ENCODE measurements around the gene LCAT. TPM values are rescaled to one million over a fixed set of nuclear protein-coding genes. Genes with fewer than 3 reads are reported as not detected.
"Not testable (repeated sequence)": the region's sequence is repeated elsewhere in the genome, so short reads cannot be mapped to it uniquely, and the experiment has no call there.

LCAT gene
- total RNA-seq, 1 experiment from 2014 or later = 8.1 TPM

DNA sequence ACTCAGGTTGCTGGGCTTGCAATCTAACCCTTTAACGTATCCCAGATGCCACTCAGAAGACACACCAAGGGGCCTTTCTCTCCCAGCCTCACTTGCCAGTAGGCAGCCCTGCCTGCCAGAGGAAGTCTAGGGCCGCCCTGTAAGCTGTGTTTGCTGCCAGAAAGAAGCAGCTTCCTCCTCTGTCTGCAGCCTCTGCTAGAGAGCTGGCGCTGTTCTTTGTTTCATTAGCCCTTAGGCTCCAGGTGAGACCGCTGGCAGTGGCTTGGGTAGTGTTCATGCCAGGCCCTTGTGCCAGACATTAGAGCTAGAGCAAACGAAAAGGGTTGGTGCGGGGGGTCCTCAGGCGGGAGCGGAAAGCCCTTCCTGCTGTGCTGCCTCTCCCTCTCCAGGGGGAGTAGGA lies 21.2 kb downstream of the LCAT start:
- in situ Hi-C loops (cut with HindIII; ENCODE audit: low sequenced_read_pairs) = loop anchor here (5.0 kb wide), 1 partner anchor 100 kb away; no protein-coding TSS in a partner anchor
- no peak for DNase-seq (ENCODE audit: low spot score)

DNA sequence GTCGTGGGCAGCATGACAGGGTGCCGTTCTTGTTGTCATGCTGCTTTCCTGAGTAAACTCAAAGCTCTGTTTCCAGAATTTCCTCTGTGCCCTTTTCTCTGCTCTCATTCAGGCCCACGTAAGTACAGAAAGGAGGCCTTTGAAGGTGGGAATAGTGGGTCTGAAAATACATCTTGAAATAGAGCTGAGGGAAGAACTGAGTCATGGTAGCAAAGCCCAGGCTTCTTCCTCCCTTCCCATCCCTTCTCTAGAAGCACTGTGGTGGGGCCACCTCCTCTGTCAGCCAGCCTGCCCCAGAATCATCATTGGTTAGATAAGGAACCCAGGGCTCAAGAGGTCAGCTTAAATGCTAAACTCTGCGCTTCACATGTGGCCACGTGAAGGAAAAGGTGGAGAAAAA lies 21.7 kb downstream of the LCAT start:
- in situ Hi-C loops (cut with HindIII; ENCODE audit: low sequenced_read_pairs) = loop anchor here (5.0 kb wide), 1 partner anchor 100 kb away; no protein-coding TSS in a partner anchor
- no peak for DNase-seq (ENCODE audit: low spot score)

DNA sequence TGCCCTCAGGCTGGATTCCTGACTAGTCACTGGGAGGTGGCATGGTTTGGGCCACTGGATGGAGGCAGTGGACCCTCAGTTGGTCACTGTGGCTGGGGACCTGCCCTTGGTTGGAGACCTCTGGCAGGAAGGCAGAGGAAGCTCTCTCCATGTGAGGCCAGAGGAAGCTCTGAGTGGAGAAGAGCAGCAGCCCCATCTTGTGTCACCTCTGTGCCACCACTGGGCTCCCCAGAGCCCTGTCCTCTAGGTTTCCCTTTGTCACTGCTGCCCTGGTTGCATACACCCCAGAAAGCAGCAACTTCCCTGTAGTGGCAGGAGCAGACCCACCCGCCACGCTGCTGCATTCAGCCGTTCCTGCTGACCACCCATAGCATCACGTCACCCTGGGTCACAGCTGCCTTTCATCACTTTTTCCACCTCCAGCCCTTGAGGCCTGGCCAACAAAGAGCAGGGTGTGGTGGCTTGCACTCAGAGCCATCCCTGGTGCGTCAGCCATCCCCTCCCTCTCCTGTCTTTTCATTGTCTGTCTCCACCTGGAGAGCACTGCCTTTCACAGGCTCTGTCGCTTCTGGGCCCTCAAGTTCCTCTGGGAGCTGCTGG lies 24.2 kb downstream of the LCAT start:
- no peak for DNase-seq (ENCODE audit: low spot score)
- in situ Hi-C loops (cut with HindIII; ENCODE audit: low sequenced_read_pairs) = loop anchor here (5.0 kb wide), 1 partner anchor 97 kb away; no protein-coding TSS in a partner anchor

DNA sequence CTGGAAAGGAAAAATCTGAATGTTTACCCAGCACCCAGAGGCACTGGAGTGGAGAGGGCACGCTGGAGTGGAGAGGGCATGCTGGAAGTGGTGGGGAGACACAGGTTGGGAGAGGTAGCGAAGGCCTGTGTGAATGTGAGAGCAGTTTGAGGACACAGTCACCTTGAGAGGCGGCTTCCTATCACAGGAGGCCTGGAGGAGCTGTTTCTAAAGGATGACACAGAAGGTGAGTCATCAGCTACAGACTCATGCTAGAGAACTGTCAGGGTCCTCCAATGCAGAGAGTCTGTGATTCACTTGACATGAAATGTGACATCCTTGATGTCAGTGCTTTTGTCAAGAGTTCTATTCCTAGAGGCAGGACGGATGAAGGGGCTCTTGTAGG lies 26.1 kb downstream of the LCAT start:
- in situ Hi-C loops (cut with HindIII; ENCODE audit: low sequenced_read_pairs) = no loop called here
- DNase-seq (ENCODE audit: low spot score) = no peak

DNA sequence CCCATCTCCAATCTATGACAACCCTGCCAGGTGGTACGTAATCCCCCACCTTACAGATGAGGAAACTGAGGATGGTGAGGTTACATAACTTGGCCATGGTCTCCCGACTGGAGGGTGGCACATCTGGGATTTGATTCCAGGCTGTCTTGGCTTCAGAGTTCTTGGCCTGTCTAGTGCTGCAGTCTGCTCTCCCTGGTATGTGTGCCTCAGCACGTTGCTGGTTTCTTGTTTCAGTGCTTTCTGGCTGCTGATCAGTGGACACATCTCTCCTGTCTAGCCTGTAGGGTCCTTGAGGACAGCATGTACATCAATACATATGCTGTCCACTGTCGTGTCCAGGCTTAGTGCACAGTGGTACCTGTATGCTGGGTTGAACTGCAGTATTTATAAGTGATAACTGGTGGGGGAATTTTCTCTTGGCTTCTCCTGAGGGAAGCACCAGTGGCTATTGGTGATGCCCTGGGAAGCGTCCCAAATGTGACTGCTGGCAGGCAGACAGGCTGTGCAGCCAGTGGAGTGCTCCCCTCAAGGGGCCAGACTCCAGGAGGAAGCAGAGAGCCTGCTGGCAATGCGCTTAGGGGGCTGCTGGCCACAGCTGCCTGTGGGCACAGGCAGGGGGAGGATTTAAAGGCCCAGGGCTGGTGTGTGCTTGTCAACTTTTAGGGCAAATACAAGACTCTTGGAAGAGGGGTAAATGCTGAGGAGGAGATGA lies 26.6 kb downstream of the LCAT start:
- DNase-seq (ENCODE audit: low spot score) = peak; percentile 45
- in situ Hi-C loops (cut with HindIII; ENCODE audit: low sequenced_read_pairs) = no loop called here

DNA sequence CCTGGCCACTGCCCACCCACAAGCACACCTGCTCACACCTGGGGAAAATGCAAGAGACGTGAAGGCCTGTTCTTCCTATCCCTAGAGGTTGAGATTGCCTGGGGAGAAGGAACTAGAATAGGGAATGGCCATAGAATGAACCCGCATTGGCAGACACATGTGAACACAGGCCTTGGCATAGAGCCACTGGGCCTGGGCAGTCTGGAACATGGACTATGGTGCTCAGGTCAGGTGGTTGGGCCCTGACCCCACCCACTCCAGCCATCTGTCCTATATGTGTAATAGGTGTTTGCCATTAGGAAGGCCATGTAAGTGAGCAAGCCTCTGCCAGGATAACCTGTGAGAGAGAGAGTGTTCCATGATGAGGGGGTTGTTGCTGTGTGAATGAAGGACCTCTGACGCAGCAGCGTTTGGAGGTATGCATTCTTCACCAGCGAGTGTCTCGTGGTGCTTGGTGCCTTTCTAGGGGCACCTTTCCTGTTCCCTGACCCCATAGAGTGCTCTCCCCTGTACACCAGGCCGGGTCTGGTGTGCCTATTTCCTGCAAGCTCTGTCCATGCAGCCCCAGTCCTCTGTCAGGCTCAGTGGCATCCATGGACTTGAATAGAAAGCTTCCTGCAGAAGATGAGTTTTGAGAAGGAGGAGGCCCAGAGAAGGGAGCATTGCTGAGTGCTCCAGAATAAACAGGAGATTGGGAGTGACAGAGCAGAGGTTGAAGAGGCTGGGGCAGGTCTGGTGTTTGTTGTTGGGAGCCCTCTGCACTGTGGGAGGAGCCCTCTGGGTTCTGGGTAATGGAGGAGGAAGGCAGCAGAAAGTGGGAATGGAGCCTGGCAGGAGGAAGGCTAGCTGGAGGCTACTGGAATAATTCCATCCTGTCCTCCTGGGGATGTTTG lies 27.8 kb downstream of the LCAT start:
- peak; percentile 55 for DNase-seq (ENCODE audit: low spot score)
- in situ Hi-C loops (cut with HindIII; ENCODE audit: low sequenced_read_pairs) = no loop called here

DNA sequence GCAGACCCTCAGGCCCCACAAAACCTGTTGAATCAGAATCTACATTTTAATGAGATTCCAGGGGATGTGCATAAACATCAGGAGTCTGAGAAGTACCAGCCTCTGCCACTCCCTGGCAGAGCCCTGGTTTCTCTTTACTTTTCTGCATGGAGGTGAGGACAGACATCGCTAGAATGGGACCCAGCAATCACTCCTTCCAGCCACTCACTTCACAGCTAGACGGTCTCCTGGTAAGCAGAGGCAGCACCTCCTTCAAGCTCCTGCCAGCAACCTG lies 28.5 kb downstream of the LCAT start:
- in situ Hi-C loops (cut with HindIII; ENCODE audit: low sequenced_read_pairs); DNase-seq (ENCODE audit: low spot score): not testable (repeated sequence)

DNA sequence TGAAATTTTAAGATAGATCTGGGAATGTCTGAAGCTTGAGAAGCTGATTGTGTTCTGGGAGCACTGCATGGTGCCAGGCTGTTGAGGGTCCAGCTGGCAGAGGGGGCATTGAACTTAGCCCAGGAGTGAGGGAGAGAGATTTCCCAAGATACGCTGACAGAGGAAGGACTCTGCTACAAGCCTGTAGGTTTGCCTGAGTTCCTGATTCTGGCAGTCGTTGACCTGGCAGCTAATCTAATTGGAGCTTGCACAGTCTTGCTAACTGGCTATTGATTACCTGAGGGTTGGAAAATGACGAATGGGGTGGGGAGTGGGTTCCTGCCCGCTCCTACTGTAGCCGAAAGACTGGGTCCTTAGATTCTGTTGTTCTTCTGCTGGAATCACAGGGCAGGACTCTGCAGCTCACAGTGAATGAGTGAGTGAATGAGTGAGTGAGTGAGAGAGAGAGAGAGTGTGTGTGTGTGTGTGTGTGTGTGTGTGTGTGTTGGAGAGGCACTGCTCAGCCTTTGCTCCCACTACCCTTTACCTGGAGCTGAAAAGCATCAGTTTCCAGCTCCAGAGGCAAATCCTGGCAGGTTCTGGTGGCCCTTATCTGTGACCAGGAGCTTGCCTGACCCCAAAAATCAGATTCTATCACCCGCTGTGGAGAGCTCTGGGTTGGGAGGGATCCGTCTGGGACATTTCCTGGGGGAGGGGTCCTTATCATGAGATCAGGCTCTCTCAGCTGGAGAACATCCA lies 29.0 kb downstream of the LCAT start:
- in situ Hi-C loops (cut with HindIII; ENCODE audit: low sequenced_read_pairs) = no loop called here
- DNase-seq (ENCODE audit: low spot score) = no peak

DNA sequence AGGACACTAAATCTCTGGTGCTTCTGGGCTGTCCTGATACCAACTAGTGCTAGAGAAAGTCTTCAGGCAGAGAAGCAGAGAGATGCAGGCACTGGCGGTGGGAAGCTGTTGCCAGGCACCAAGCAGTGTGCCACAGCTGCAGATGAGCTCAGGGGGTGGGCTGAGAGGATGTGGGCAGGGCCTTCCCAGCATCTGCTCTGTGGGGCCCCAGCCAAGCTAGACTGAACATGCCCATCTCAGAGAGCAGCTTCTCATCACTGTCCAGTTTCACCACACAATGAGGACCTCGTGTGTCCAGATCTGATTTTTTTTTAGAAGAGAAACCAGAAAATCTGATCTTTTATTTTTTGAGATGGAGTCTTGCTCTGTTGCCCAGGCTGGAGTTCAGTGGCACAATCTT lies 33.8 kb downstream of the LCAT start:
- no peak for DNase-seq (ENCODE audit: low spot score)
- in situ Hi-C loops (cut with HindIII; ENCODE audit: low sequenced_read_pairs) = no loop called here

DNA sequence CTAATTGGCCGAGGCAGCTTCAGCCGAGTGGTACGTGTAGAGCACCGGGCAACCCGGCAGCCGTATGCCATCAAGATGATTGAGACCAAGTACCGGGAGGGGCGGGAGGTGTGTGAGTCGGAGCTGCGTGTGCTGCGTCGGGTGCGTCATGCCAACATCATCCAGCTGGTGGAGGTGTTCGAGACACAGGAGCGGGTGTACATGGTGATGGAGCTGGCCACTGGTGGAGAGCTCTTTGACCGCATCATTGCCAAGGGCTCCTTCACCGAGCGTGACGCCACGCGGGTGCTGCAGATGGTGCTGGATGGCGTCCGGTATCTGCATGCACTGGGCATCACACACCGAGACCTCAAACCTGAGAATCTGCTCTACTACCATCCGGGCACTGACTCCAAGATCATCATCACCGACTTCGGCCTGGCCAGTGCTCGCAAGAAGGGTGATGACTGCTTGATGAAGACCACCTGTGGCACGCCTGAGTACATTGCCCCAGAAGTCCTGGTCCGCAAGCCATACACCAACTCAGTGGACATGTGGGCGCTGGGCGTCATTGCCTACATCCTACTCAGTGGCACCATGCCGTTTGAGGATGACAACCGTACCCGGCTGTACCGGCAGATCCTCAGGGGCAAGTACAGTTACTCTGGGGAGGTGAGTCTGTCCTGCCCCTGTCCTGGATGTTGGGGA lies 34.7 kb downstream of the LCAT start:
- DNase-seq (ENCODE audit: low spot score) = no peak
- in situ Hi-C loops (cut with HindIII; ENCODE audit: low sequenced_read_pairs) = no loop called here

DNA sequence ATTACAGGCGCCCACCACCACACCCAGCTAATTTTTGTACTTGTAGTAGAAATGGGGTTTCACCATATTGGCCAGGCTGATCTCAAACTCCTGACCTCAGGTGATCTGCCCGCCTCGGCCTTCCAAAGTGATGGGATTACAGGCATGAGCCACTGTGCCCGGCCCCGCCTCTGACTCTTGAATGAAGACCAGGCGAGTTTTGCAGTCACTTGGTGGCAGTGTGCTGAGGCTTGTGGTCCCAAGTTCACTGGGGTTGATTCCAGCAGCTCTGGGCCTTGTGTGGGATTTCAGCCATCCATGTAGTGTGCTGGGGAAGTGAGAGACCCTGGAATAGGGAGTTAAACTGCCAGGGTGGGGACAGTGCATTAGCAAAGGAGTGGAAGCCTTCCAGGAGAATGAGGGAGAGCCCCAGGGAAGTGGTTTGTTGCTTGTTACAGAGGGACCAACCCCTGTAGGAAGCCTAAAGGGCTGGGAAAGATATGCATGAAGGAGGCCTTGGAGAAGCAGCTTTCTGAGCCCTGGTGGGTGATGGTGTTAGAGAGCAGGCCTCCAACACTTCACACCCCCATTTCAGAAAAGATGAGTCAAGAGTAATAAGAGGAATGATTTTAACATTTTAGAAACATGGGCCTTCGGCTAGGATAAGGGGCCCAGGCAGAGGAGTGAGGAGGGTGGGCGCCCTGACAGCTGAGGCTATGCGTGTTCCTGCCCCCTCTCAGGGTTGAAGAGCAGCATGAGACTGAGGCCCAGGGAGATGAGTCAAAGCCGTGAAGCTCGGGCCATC lies 36.3 kb downstream of the LCAT start:
- in situ Hi-C loops (cut with HindIII; ENCODE audit: low sequenced_read_pairs) = no loop called here
- DNase-seq (ENCODE audit: low spot score) = no peak

DNA sequence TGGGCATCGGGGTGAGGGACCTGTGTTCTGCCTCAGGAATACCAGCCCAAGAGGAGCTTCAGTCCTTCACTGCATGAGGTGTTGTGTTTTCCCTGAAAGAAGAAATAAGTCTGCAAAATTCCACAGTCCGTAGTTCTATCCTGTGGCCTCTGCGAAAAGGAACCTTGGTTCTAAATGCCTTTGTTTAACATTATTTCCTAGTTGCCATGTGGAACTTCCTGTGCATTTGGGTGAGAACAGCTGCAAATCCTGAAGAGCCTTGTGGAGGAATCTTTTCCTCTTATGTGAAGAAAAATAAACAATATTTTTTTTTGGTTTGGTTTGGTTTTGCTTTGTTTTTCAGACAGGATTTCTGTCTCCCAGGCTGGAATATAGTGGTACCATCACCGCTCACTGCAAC lies 41.1 kb downstream of the LCAT start:
- in situ Hi-C loops (cut with HindIII; ENCODE audit: low sequenced_read_pairs) = no loop called here
- no peak for DNase-seq (ENCODE audit: low spot score)

DNA sequence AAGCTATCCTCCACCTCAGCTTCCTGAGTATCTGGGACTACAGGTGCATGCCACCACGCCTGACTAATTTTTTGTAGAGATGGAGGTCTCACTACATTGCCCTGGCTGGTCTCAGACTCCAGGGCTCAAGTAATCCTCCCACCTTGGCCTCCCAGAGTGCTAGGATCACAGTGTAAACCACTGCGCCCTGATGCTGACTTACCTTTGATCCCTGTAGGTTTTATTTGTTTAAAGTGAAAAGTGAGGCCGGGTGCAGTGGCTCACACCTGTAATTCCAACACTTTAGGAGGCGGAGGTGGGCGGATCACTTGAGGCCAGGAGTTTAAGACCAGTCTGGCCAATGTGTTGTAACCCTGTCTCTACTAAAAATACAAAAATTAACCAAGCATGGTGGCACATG lies 42.2 kb downstream of the LCAT start:
- in situ Hi-C loops (cut with HindIII; ENCODE audit: low sequenced_read_pairs) = no loop called here
- no peak for DNase-seq (ENCODE audit: low spot score)

DNA sequence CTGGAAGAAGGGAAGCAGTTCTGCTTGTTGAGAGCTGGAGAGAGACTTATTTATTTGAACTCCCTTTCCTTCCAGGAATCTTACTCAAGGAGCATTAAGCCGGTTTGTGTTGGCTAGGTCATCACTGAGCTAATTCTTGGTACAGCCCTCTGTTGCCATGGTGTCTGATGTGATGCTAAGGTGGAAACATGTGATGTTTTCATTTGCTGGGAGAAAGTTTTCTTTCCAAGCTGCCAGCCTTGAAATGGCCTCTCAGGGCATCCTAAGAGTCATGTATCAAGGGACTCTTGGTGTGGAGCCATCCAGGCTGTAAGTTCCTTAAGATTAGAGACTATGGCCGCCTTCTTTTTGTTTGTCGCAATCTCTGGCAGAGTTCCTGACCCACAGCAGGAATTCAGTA lies 46.7 kb downstream of the LCAT start:
- peak; percentile 36 for DNase-seq (ENCODE audit: low spot score)
- in situ Hi-C loops (cut with HindIII; ENCODE audit: low sequenced_read_pairs) = loop anchor here (25.0 kb wide), 1 partner anchor 210 kb away; no protein-coding TSS in a partner anchor

DNA sequence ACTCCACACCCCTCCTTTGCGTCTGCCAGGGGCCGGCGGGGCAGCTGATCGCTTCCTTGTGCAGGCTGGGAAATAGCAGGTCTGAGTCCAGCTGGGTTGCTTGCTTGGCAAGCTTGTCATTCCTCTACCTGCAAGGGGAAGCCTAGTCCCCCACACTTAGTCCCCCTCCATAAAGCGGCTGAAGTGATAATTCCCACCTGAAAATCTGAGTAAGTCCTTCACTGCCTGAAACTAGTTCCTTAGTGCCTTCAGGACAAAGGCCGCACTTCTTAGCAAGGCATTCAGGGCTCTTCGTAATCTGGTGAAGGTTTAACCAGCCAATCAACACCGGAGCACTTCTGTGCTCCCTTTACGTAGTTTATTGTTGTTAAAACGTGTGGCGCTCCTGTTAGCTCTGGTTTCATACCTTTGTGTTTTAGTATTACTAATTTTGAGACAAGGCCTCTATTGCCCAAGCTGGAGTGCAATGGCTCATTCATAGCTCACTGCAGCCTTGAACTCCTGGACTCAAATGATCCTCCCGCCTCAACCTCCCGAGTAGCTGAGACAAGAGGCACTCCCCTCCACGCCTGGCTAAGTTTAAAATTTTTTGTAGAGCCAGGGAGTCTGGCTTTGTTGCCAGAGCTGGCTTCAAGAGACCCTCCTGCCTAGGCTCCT lies 50.0 kb downstream of the LCAT start:
- peak; percentile 55 for DNase-seq (ENCODE audit: low spot score)
- in situ Hi-C loops (cut with HindIII; ENCODE audit: low sequenced_read_pairs) = loop anchor here (25.0 kb wide), 1 partner anchor 207 kb away; no protein-coding TSS in a partner anchor

DNA sequence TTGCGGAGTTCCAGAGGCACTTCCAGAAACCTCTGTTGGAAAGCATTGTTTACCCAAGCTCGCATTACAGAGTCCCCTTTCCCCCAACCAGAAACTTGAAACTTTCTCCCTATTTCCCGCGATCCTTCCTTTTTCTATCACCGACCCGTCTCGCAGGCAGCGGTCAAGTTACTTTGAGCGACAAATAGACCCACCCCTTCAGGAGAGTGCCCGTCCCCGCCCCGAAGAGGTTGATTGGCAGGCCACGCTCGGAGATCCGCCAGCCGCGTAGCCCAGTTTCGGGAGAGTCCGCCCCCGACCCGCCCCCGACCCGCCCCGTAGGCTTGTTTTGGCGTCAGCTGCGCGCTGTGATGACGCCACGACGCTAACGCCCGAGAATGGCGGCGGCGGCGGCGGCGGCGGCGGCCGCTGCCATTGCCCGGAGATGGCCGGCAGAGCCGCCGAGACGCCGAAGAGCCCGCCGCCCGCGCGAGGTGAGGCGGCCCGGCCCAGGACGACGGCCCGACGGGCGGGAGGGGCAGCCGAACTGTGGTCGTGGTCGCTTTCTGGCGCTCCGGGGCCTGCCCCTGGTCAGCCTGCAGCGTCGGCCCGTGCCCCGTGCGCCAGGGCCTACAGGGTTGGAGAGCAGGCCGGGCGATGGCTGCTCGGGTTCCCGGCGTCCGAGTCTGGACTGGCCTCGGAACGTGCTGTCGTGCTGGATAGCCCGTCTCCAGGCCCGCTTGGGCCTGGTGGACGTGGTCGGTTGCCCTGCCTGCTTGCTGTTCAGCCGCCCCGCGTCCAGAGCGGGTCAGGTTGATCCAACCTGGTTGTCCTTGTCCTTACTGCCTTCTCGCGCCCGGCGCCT lies 50.8 kb downstream of the LCAT start, which contains the start of gene PSKH1:
TSS of gene PSKH1 (plus strand) at position 356 of the 844 bp plus-strand sequence. CDS start 15,496 bp downstream, outside the sequence.
- in situ Hi-C loops (cut with HindIII; ENCODE audit: low sequenced_read_pairs) = loop anchor here (25.0 kb wide), 1 partner anchor 206 kb away; no protein-coding TSS in a partner anchor
- DNase-seq (ENCODE audit: low spot score) = peak; percentile 98

DNA sequence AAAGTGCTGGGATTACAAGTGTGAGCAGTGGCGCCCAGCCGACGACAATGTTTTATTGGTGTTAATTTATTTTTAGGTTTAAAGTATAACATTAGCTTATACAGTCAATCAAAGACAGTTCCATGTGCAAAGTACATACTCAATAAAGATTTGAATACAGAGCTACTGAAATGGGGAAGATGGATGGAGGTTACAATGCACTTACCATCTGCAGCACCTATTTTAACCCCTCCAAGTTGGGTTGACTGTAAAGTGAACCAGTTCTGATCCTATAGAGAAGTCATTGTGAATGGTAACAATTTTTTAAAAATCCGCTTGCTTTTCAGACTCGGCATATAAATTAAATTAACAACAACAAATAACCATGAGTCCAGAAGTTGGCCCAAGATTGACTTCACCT lies 51.5 kb downstream of the LCAT start:
- in situ Hi-C loops (cut with HindIII; ENCODE audit: low sequenced_read_pairs) = loop anchor here (25.0 kb wide), 1 partner anchor 205 kb away; no protein-coding TSS in a partner anchor
- no peak for DNase-seq (ENCODE audit: low spot score)

All from G401 (cell line).